ENCODE data around the gene PHF2. TPM values are rescaled to one million over a fixed set of nuclear protein-coding genes. Genes with fewer than 3 reads are reported as not detected.

Gene PHF2
- total and polyA plus RNA-seq, 2 of the 8 experiments (the other 6 are each of a cell fraction or from before 2014, with no cell fraction given) = 3.4 to 9.4 TPM

GRCh38 chr9:93596399-93596798 lies 20.0 kb downstream of the PHF2 start:
- Histone ChIP-seq H3K4ac (replicated peaks; ENCODE audit: insufficient read length, low read depth, low read length) (no peak overlapping the region), H3K18ac (ENCODE audit: extremely low read depth, low read length) (no peak overlapping the region), H3K56ac (replicated peaks; ENCODE audit: insufficient read length, low read depth, low read length) (no peak overlapping the region), H3K14ac (ENCODE audit: insufficient read length) (no peak overlapping the region), H2BK120ac (replicated peaks; ENCODE audit: low read depth, low read length) (no peak overlapping the region), H3K79me2 (ENCODE audit: control insufficient read depth in 1 of 2, insufficient read depth in 2 of 2, low read length in 2 of 2) (peaks cover 0 to 14% of the 10 kb centered on the region in 2 experiments; a peak in 2 of 4 replicates), H3K23ac (ENCODE audit: insufficient read length) (no peak overlapping the region), H3K79me1 (ENCODE audit: low read depth, low read length) (peaks cover 5% of the 10 kb centered on the region; the same call in 1 of the 2 replicates), H2BK12ac (ENCODE audit: low read depth, low read length) (no peak overlapping the region), H4K20me1 (replicated peaks in 1 of 2; ENCODE audit: control insufficient read depth in 1 of 2, insufficient read depth in 2 of 2, low read length in 2 of 2) (peaks cover 0 to 8% of the 10 kb centered on the region in 2 experiments), H3K9ac (replicated peaks in 1 of 4; ENCODE audit: extremely low read depth in 1 of 4, low read depth in 3 of 4, low read length in 3 of 4) (no peak overlapping the region), H3K9me3 (ENCODE audit: insufficient read depth in 2 of 2, low read depth in 1 of 2, low read length in 1 of 2) (no peaks in the 10 kb centered on the region), H2BK20ac (ENCODE audit: low read length) (no peak overlapping the region), H3K23me2 (ENCODE audit: low read depth, low read length) (peaks cover 3% of the 10 kb centered on the region), H3K4me2 (ENCODE audit: insufficient read depth in 1 of 2, low read depth in 2 of 2, low read length in 2 of 2) (no peak overlapping the region), H3K36me3 (ENCODE audit: control insufficient read depth in 2 of 4, insufficient read depth in 4 of 4, low read length in 3 of 4) (no peaks in the 10 kb centered on the region), H2AFZ (ENCODE audit: low read length) (no peak overlapping the region), H3K4me3 (ENCODE audit: extremely low read depth in 1 of 4, insufficient read depth in 2 of 4, low read depth in 3 of 4, low read length in 4 of 4) (no peak overlapping the region), H4K5ac (ENCODE audit: insufficient read length, low read depth, low read length) (no peak overlapping the region), H3K4me1 (replicated peaks in 1 of 4; ENCODE audit: control insufficient read depth in 3 of 4, insufficient read depth in 4 of 4, low read length in 3 of 4) (peaks cover 9 to 32% (median 24%) of the 10 kb centered on the region in 4 experiments), H4K8ac (ENCODE audit: extremely low read depth, insufficient read depth, low read length) (no peak overlapping the region), H4K91ac (replicated peaks; ENCODE audit: insufficient read length, low read length) (no peak overlapping the region), H2BK5ac (ENCODE audit: low read depth, low read length) (no peak overlapping the region), H3K27me3 (replicated peaks in 1 of 4; ENCODE audit: control insufficient read depth in 3 of 4, extremely low read depth in 1 of 4, insufficient read depth in 3 of 4, low read length in 3 of 4) (no peaks in the 10 kb centered on the region; a peak in 1 of 7 replicates), H2AK5ac (ENCODE audit: low read depth, low read length) (no peak overlapping the region), H3K27ac (ENCODE audit: low read depth, low read length) (no peak overlapping the region), H2BK15ac (ENCODE audit: low read length) (no peak overlapping the region)
- 78% methylated on average over 4 of the region's 4 CpGs; no CpG with 5 or more reads in 1 of the 2 experiments for WGBS, 2 experiments (ENCODE audit: extremely low coverage in 1 of 2, insufficient coverage in 1 of 2, insufficient read length in 1 of 2, insufficient replicate concordance in 2 of 2, low coverage in 1 of 2, low lambda C conversion rate in 2 of 2, missing lambda C conversion rate in 1 of 2)
- CTCF ChIA-PET (ENCODE audit: partially characterized antibody) = interaction anchor here (0.6 to 2.6 kb wide), 3 partner anchors 9 to 475 kb away, joined by 3 to 12 read pairs (median 4); no protein-coding TSS in a partner anchor
- peak in 1 of 2 experiments; percentile 38 for DNase-seq (ENCODE audit: low read depth in 1 of 2, low spot score in 2 of 2)
- FAIRE-seq = no peak
- POLR2A ChIA-PET (ENCODE audit: partially characterized antibody) = no interaction called here
- TF ChIP-seq GTF2F1 (IDR thresholded peaks at IDR 0.05; ENCODE audit: borderline replicate concordance, low read depth, low read length) (no peak), TEAD4 (IDR thresholded peaks at IDR 0.05; ENCODE audit: low read depth, low read length) (no peak), POLR2AphosphoS5 (IDR thresholded peaks at IDR 0.05; ENCODE audit: low read depth, low read length) (no peak), GABPA (IDR thresholded peaks at IDR 0.05; ENCODE audit: borderline replicate concordance, insufficient read depth, low read length) (no peak), RNF2 (IDR thresholded peaks at IDR 0.05; ENCODE audit: borderline replicate concordance, low read depth, low read length, missing control alignments, poor library complexity, severe bottlenecking) (no peak), RFX5 (IDR thresholded peaks at IDR 0.05; ENCODE audit: borderline replicate concordance, low read depth, low read length) (no peak), SP2 (IDR thresholded peaks at IDR 0.05; ENCODE audit: low read length) (no peak), ASH2L (IDR thresholded peaks at IDR 0.05; ENCODE audit: low read length) (no peak), MAX (IDR thresholded peaks at IDR 0.05) (no peak), KDM5A (IDR thresholded peaks at IDR 0.05; ENCODE audit: low read length) (no peak), SUZ12 (IDR thresholded peaks at IDR 0.05; ENCODE audit: low read length) (no peak), SIN3A (conservative IDR thresholded peaks at IDR 0.05 in 1 of 2, IDR thresholded peaks at IDR 0.05 in 1 of 2; ENCODE audit: low read depth in 1 of 2, low read length in 2 of 2) (no peak), NRF1 (IDR thresholded peaks at IDR 0.05; ENCODE audit: low read depth, low read length) (no peak), SP1 (IDR thresholded peaks at IDR 0.05; ENCODE audit: low read depth, low read length) (no peak)

Data from H1 (cell line).